BE2C (cell line): ENCODE data around the gene RAB5IF. TPM values are rescaled to one million over a fixed set of nuclear protein-coding genes. Genes with fewer than 3 reads are reported as not detected.
A peak's percentile ranks its signal among the peaks of the same experiment; 100 is the strongest.
"Not testable (repeated sequence)": the region's sequence is repeated elsewhere in the genome, so short reads cannot be mapped to it uniquely, and the experiment has no call there.

Experiments
- DNase-seq: peaks from one replicate; pipeline ENCODE4 v3.0.0-alpha.2; 2020
- H3K27me3 ChIP-seq: fragments of 250-450 bp; sonication (Bioruptor Pico); 2 replicates; pipeline ENCODE4 v1.5.1; 2020; ENCODE audit warnings: mild to moderate bottlenecking
- H3K36me3 ChIP-seq: fragments of 250-450 bp; sonication (Bioruptor Pico); 2 replicates; pipeline ENCODE4 v1.5.1; 2020; ENCODE audit warnings: mild to moderate bottlenecking
- H3K4me1 ChIP-seq: fragments of 250-450 bp; sonication (Bioruptor Pico); 2 replicates; pipeline ENCODE4 v1.5.1; 2020
- H3K4me3 ChIP-seq: 2 replicates; pipeline ENCODE4 v1.5.1; 2011; ENCODE audit warnings: low read depth, low read length
- H3K9me3 ChIP-seq: fragments of 250-450 bp; sonication (Bioruptor Pico); 2 replicates; pipeline ENCODE4 v1.5.1; 2020
- polyA plus RNA-seq: library from polyadenylated mRNA; unstranded; fragments of >200 nt; gene quantifications from one replicate; pipeline ENCODE4 v1.2.1, GENCODE V29; 2012; ENCODE audit warnings: low read depth, missing spikeins; ENCODE audit not compliant: insufficient read length, insufficient read depth
- TF ChIP-seq, protein P1 (sequence below): IDR thresholded peaks from 2 replicates; pipeline ENCODE4 v1.5.1; 2012; ENCODE audit warnings: mild to moderate bottlenecking, low read depth, low read length

The RAB5IF gene, protein sequence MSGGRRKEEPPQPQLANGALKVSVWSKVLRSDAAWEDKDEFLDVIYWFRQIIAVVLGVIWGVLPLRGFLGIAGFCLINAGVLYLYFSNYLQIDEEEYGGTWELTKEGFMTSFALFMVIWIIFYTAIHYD
- 259 TPM for polyA plus RNA-seq

DNA sequence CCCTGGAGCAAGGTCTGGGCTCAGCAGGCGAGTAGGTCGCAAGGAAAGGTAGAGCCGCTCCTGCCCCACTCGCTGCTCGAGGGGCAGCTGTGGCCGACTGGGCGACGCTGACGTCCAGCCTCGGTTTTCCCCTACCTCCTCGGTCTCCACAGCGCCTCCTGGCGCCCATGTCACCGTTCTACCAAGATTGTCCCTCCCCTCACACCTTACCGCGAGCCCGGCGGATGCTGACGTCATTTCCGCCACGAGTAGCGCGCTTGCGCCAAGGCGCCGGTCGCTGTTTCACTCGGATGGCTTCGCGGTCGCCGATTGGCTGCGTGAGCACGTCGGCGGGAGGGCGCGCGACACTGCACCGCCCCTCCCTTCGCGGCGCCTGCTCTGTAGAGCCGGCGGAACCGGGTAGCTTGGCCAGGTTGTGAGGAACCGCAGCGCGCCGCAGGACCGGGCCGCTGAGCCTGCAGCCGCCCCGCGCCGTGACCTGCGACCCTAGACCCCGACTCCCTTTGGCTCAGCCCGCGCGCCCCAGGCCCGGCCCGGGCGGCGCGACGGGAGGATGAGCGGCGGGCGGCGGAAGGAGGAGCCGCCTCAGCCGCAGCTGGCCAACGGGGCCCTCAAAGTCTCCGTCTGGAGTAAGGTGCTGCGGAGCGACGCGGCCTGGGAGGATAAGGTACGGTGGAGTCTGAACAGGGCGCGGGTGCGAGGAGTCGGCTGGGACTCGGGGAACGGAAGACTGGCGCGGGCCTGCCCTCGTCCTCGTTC is at the start of gene RAB5IF:
Gene RAB5IF (plus strand): TSS at position 381 of the 759 bp plus-strand sequence. CDS start 173 bp downstream, at position 554.
- TF ChIP-seq, protein P1, sequence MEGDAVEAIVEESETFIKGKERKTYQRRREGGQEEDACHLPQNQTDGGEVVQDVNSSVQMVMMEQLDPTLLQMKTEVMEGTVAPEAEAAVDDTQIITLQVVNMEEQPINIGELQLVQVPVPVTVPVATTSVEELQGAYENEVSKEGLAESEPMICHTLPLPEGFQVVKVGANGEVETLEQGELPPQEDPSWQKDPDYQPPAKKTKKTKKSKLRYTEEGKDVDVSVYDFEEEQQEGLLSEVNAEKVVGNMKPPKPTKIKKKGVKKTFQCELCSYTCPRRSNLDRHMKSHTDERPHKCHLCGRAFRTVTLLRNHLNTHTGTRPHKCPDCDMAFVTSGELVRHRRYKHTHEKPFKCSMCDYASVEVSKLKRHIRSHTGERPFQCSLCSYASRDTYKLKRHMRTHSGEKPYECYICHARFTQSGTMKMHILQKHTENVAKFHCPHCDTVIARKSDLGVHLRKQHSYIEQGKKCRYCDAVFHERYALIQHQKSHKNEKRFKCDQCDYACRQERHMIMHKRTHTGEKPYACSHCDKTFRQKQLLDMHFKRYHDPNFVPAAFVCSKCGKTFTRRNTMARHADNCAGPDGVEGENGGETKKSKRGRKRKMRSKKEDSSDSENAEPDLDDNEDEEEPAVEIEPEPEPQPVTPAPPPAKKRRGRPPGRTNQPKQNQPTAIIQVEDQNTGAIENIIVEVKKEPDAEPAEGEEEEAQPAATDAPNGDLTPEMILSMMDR = peak; percentile 92
- no peaks in the 10 kb centered on the region for H3K9me3 ChIP-seq
- DNase-seq = peak; percentile 99
- H3K4me3 ChIP-seq = peak within 1 kb of the TSS; percentile 99
- H3K36me3 ChIP-seq = peaks cover 25% of the 10 kb centered on the region
- no peaks in the 10 kb centered on the region for H3K27me3 ChIP-seq
- no peaks in the 10 kb centered on the region for H3K4me1 ChIP-seq

DNA sequence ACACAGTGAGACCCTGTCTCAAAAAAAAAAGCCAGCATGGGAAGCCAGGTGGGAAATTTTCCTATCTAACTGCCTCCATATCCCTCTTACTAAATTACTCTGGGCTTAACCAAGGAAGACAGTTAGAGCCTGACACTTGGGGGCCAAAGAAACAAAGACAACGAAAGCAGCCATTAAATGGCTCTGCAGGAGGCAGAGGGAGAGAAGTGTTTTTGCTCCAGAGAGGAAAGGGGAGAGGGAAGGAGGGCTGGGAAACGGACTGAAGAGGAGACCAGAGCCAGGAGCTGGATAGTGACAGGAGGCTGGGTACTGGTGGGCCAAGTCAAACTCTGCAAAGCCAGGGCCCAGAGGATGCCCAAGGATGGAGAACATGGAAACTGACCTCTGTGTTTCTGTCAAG is 42.9 kb upstream of the RAB5IF start:
- H3K4me1 ChIP-seq = no peaks in the 10 kb centered on the region
- H3K27me3 ChIP-seq = no peaks in the 10 kb centered on the region
- TF ChIP-seq, protein P1 = no peak
- H3K36me3 ChIP-seq = no peaks in the 10 kb centered on the region
- H3K4me3 ChIP-seq = no peak overlapping the region
- no peak for DNase-seq
- H3K9me3 ChIP-seq = no peaks in the 10 kb centered on the region; the same call in 1 of the 2 replicates

DNA sequence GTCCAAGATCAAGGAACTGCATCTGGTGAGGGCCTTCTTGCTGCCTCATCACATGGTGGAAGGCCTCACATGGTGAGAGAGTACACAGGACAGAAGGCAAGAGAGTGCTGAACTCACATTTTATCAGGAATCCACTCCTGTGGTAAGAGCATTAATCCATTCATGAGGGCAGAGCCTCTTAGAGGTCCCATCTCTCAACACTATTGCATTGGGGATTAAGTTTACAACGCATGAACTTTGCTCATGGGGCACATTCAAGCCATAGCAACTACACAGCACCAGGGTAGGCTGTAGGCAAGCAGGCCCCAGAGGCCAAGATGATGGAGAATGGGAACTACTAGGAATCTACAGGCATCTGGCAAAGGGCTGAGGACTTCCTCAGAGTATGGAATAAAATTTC is 42.2 kb upstream of the RAB5IF start:
- Histone ChIP-seq H3K4me3 (no peak overlapping the region), H3K4me1 (no peaks in the 10 kb centered on the region), H3K27me3 (no peaks in the 10 kb centered on the region), H3K36me3 (no peaks in the 10 kb centered on the region), H3K9me3 (no peaks in the 10 kb centered on the region; the same call in 1 of the 2 replicates)
- TF ChIP-seq, protein P1 = no peak
- DNase-seq = no peak

DNA sequence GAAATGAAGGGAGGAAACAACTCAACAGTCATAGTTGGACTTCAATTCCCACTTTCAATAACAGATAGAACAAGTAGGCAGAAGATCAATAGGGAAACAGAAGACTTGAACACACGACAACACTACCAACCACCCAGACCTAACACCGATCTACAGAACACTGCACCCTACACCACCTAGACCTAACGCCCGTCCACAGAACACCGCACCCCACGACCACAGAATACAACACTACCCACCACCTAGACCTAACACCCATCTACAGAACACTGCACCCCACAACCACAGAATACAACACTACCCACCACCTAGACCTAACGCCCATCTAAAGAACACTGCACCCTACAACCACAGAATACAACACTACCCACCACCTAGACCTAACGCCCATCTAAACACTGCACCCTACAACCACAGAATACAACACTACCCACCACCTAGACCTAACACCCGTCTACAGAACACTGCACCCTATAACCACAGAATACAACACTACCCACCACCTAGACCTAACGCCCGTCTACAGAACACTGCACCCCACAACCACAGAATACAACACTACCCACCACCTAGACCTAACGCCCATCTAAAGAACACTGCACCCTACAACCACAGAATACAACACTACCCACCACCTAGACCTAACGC is 41.4 kb upstream of the RAB5IF start:
- H3K27me3 ChIP-seq, H3K9me3 ChIP-seq, H3K4me3 ChIP-seq, H3K4me1 ChIP-seq, H3K36me3 ChIP-seq, DNase-seq: not testable (repeated sequence)

DNA sequence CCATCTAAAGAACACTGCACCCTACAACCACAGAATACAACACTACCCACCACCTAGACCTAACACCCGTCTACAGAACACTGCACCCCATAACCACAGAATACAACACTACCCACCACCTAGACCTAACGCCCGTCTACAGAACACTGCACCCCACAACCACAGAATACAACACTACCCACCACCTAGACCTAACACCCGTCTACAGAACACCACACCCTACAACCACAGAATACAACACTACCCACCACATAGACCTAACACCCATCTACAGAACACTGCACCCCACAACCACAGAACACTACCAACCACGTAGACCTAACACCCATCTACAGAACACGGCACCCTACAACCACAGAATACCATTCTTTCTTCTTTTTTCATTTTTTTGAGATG is 40.9 kb upstream of the RAB5IF start:
- not testable (repeated sequence) for H3K4me1 ChIP-seq, H3K9me3 ChIP-seq, DNase-seq, H3K4me3 ChIP-seq, H3K36me3 ChIP-seq, H3K27me3 ChIP-seq

DNA sequence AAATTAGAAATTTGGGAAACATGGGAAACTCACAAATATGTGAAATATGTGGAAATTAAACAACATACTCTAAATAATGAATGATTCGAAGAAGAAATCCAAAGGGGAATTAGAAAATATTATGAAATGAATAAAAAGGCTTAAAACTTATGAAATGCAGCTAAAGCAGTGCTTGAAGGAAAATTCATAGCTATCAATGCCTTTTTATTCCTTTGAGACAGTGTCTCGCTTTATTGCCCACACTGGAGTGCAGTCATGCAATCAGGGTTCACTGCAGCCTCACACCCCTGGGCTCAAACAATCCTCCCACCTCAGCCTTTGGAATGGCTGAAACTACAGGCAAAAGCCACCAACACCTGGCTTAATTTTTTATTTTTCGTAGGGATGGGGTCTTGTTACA is 40.1 kb upstream of the RAB5IF start:
- H3K9me3 ChIP-seq = no peaks in the 10 kb centered on the region; the same call in 1 of the 2 replicates
- no peak for DNase-seq
- 0 out of 2 replicates have a peak, but pooled peaks cover 3% of the 10 kb centered on the region for H3K4me1 ChIP-seq
- H3K4me3 ChIP-seq = no peak overlapping the region
- no peaks in the 10 kb centered on the region for H3K36me3 ChIP-seq
- TF ChIP-seq, protein P1 = no peak
- no peaks in the 10 kb centered on the region for H3K27me3 ChIP-seq

DNA sequence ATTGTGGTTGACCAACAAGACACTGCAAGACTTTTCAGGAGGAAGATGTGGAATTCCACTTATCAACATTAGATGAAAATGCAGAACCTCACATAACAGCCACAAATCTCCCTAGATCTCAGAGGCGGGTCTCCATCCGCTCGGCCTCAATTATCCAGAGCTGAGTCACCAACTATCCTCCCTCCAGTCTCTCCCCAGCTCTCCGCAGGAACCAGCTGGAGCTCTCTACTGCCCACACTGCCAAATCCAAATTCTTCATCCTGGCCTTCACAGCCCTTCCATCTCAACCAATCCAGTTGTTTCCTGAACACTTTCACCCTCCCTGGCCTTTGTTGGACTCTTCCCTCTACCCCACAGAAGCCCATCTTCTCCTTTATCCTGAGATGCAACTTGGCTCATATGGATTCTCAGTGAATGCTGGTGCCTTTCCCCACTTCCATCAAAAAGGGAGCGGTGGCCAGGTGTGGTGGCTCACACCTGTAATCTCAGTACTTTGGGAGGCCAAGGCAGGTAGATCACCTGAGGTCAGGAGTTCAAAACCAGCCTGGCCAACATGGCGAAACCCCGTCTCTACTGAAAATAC is 35.6 kb upstream of the RAB5IF start:
- TF ChIP-seq, protein P1 = 0 out of 2 replicates have a peak, but pooled peaks have one; percentile 5
- DNase-seq = peak; percentile 45

More for the DNA sequence above, 35.6 kb upstream of the RAB5IF start:
- no peaks in the 10 kb centered on the region for H3K36me3 ChIP-seq
- no peaks in the 10 kb centered on the region for H3K27me3 ChIP-seq
- H3K9me3 ChIP-seq = no peaks in the 10 kb centered on the region; the same call in 1 of the 2 replicates
- H3K4me3 ChIP-seq = no peak overlapping the region
- peaks cover 7% of the 10 kb centered on the region; the same call in 1 of the 2 replicates for H3K4me1 ChIP-seq
